IPS-18a (cell line): ENCODE measurements around the gene CST11.

Source experiments
- H3K27ac ChIP-seq: one replicate; pipeline ENCODE4 v1.5.1; 2013; ENCODE audit warnings: low read length
- H3K27me3 ChIP-seq: one replicate; pipeline ENCODE4 v1.6.1; 2013; ENCODE audit warnings: mild to moderate bottlenecking, low read length; ENCODE audit not compliant: control insufficient read depth, insufficient read depth
- H3K36me3 ChIP-seq: one replicate; pipeline ENCODE4 v1.6.1; 2013; ENCODE audit warnings: low read depth, low read length; ENCODE audit not compliant: control insufficient read depth
- H3K4me1 ChIP-seq: one replicate; pipeline ENCODE4 v1.6.1; 2013; ENCODE audit warnings: low read depth, low read length; ENCODE audit not compliant: control insufficient read depth
- H3K4me3 ChIP-seq: one replicate; pipeline ENCODE4 v1.5.1; 2013; ENCODE audit warnings: low read length
- H3K9ac ChIP-seq: one replicate; pipeline ENCODE4 v1.6.1; 2013; ENCODE audit warnings: mild to moderate bottlenecking, low read length, moderate library complexity
- H3K9me3 ChIP-seq: one replicate; pipeline ENCODE4 v1.6.1; 2013; ENCODE audit warnings: low read depth, low read length; ENCODE audit not compliant: control insufficient read depth

The CST11 gene

GRCh38 chr20:23438661-23439060 is 14.0 kb downstream of the CST11 start:
- no peaks in the 10 kb centered on the region for H3K27me3 ChIP-seq
- no peaks in the 10 kb centered on the region for H3K36me3 ChIP-seq
- H3K4me3 ChIP-seq = no peak overlapping the region
- H3K9me3 ChIP-seq = no peaks in the 10 kb centered on the region
- H3K9ac ChIP-seq = no peak overlapping the region
- H3K4me1 ChIP-seq = no peaks in the 10 kb centered on the region
- H3K27ac ChIP-seq = no peak overlapping the region

DNA sequence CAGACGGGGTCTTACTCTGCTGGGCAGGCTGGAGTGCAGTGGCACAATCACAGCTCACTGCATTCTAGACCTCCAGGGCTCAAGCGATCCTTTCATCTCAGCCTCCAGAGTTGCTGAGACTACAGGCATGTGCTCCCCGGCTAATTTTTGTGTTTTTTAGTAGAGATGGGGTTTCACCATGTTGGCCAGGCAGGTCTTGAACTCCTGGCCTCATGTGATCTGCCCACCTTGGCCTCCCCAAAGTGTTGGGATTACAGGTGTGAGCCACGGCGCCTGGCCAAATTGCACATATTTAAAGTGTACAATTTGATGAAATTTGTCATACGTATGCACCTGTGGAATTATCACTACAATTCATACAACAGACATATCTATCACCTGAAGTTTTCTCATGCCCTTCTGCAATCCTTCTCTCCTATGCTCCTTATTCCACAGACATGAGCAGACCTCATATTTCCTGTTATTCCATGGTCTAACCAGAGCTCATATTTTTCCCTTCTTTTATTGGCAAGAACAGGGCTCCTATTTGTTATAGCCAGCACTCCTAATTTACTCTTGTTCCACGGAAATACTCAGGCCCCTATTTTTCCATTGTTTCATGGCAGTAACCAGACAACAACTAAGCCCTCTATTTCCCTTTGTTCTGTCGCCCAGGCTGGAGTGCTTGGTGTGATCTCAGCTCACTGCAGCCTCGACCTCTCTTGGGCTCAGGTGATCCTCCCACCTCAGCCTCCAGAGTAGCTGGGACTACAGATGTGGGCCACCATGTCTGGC is 15.4 kb downstream of the CST11 start:
- Histone ChIP-seq H3K4me3 (no peak overlapping the region), H3K36me3 (no peaks in the 10 kb centered on the region), H3K27ac (no peak overlapping the region), H3K9ac (no peak overlapping the region), H3K27me3 (no peaks in the 10 kb centered on the region), H3K4me1 (no peaks in the 10 kb centered on the region), H3K9me3 (no peaks in the 10 kb centered on the region)

DNA sequence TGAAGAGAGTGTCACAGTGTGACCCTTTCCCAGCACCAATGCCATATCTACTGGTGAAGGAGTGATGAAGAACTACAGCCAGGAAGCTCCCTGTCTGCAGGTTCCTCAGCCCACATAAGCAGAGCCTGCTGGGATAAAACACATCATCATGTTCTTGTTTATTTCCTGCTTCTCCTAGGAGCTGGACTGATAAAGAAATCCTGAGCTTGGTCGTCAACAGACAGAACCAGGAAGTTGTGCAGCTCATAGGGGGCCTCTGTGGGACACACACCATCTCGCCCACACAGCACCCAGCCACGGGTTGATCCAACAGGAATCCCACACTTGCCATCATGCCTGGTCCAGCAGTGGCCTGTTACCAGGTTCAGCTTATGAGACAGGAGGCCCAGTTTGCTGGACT is 16.0 kb downstream of the CST11 start:
- no peaks in the 10 kb centered on the region for H3K4me1 ChIP-seq
- no peaks in the 10 kb centered on the region for H3K36me3 ChIP-seq
- H3K27me3 ChIP-seq = no peaks in the 10 kb centered on the region
- H3K27ac ChIP-seq = no peak overlapping the region
- H3K4me3 ChIP-seq = no peak overlapping the region
- H3K9ac ChIP-seq = no peak overlapping the region
- no peaks in the 10 kb centered on the region for H3K9me3 ChIP-seq

GRCh38 chr20:23435626-23436539 is 16.8 kb downstream of the CST11 start:
- H3K27ac ChIP-seq = no peak overlapping the region

GRCh38 chr20:23434521-23435313 is 18.0 kb downstream of the CST11 start:
- Histone ChIP-seq H3K9me3 (no peaks in the 10 kb centered on the region), H3K36me3 (no peaks in the 10 kb centered on the region), H3K27me3 (no peaks in the 10 kb centered on the region), H3K4me3 (no peak overlapping the region), H3K9ac (no peak overlapping the region), H3K4me1 (no peaks in the 10 kb centered on the region), H3K27ac (no peak overlapping the region)

More at GRCh38 chr20:23435626-23436539, 16.8 kb downstream of the CST11 start:
- Histone ChIP-seq H3K4me3 (no peak overlapping the region), H3K36me3 (no peaks in the 10 kb centered on the region), H3K9ac (no peak overlapping the region), H3K4me1 (no peaks in the 10 kb centered on the region), H3K9me3 (no peaks in the 10 kb centered on the region), H3K27me3 (no peaks in the 10 kb centered on the region)

- Histone ChIP-seq H3K27ac (no peak overlapping the region), H3K27me3 (no peaks in the 10 kb centered on the region), H3K9ac (no peak overlapping the region), H3K36me3 (no peaks in the 10 kb centered on the region), H3K4me1 (no peaks in the 10 kb centered on the region), H3K4me3 (no peak overlapping the region), H3K9me3 (no peaks in the 10 kb centered on the region)
Observed at GRCh38 chr20:23433628-23434027, 19.0 kb downstream of the CST11 start.

DNA sequence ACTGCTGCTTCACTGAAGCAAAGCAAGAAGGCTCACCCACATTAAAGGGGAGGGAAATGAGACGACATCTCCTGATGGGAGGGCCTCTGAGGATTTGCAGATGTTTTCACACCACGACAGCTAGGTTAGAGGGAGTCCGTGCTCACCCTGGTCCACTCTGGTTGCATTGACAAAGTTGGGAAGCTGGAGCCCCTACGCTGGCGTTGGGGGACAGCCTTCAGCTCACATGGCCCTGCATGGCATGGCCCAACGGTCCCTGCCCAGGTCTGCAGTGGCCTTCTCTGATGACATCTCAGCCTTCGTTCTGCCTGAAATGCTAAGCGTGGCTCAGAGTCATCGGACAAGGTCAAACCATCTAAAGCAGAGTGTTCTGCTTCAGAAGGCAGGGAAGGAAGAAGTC is 27.5 kb downstream of the CST11 start:
- Histone ChIP-seq H3K27me3 (no peaks in the 10 kb centered on the region), H3K4me1 (peaks cover 5% of the 10 kb centered on the region), H3K36me3 (no peaks in the 10 kb centered on the region), H3K4me3 (no peak overlapping the region), H3K9me3 (no peaks in the 10 kb centered on the region), H3K9ac (no peak overlapping the region), H3K27ac (no peak overlapping the region)

GRCh38 chr20:23420943-23421931 is 31.4 kb downstream of the CST11 start, which contains the start of gene NAPB:
TSS of gene NAPB (minus strand) at chr20:23421488. CDS start at chr20:23421402, 86 bp downstream.
- H3K27ac ChIP-seq = no peak within 1 kb of the TSS
- H3K36me3 ChIP-seq = no peaks in the 10 kb centered on the region
- no peaks in the 10 kb centered on the region for H3K9me3 ChIP-seq
- peak within 1 kb of the TSS; percentile 72 for H3K9ac ChIP-seq
- peaks cover 12% of the 10 kb centered on the region for H3K4me1 ChIP-seq
- H3K27me3 ChIP-seq = no peaks in the 10 kb centered on the region
- peak within 1 kb of the TSS; percentile 85 for H3K4me3 ChIP-seq

DNA sequence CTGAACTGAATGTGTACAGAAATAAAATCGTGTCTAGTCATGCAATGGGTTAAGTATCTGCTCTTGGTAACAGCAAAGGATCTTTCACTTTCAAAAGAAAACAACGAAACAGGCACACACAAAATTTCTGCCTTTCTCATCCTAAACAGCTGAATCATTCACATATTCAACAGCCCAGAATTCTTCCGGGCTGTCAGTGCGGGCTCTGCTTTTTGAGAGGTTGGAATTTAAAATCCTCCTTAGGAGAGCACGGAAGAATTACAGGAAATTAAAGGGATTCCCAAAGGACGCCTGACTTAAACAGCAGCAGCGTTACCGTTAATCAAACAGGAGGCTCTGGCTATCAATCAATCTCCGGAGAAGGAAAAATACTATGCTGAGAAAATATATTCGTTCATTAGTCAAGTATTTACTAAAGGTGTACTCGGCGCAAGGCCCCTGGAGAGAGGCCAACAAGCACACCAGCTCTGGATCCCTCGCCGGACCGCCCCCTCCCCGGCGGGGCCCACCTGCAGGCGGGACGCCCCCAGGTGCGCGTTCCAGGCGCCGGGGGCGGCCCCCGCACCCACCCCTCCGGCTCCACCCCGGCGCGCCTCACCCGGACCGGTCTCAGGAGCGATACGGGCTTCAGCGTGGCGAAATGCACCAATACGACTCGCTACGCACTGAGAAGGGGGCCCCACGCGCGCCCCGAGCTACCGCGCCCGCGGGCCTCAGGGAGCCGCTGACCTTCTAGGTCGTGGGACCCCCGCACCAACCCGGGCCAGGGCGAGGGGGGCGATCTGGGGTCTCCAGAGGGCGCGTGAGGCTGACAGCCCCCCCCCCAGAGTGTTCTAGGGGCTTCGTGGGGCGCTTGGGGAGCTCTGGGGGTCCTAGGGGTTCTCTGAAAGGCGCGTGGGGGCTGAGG is 32.4 kb downstream of the CST11 start:
- no peaks in the 10 kb centered on the region for H3K27me3 ChIP-seq
- peak overlapping the region; percentile 85 for H3K4me3 ChIP-seq
- no peaks in the 10 kb centered on the region for H3K9me3 ChIP-seq
- H3K27ac ChIP-seq = no peak overlapping the region
- H3K9ac ChIP-seq = peak overlapping the region; percentile 72
- H3K36me3 ChIP-seq = no peaks in the 10 kb centered on the region
- peaks cover 12% of the 10 kb centered on the region for H3K4me1 ChIP-seq

DNA sequence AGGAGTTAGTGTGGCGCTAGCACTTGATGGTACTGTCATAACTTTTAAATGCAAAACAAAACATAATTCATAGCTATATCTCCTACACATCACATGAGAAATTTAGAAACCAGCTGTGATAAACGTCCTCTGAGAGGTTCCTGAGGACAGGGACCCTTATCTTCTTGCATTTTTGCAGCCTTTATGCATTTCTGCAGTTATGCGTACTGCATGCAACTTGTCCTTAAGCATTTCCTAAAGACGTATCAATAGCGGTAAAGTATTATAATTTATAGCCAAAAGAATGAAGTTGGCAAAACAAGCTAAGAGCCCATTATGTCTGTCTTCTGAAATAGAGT is 33.0 kb downstream of the CST11 start:
- H3K9ac ChIP-seq = peak overlapping the region; percentile 72
- no peaks in the 10 kb centered on the region for H3K27me3 ChIP-seq
- H3K36me3 ChIP-seq = no peaks in the 10 kb centered on the region
- no peaks in the 10 kb centered on the region for H3K9me3 ChIP-seq
- H3K27ac ChIP-seq = no peak overlapping the region
- peak overlapping the region; percentile 85 for H3K4me3 ChIP-seq
- H3K4me1 ChIP-seq = peaks cover 12% of the 10 kb centered on the region
